ENCODE results near the gene MDM1. TPM values are rescaled to one million over a fixed set of nuclear protein-coding genes. Genes with fewer than 3 reads are reported as not detected.
A peak's percentile ranks its signal among the peaks of the same experiment; 100 is the strongest.

MDM1 gene
- total RNA-seq, 3 donors from 2014 or later (not counting 1 experiment from before 2014, with no cell fraction given), result 21.3 to 36.2 (median 26.5) TPM

DNA sequence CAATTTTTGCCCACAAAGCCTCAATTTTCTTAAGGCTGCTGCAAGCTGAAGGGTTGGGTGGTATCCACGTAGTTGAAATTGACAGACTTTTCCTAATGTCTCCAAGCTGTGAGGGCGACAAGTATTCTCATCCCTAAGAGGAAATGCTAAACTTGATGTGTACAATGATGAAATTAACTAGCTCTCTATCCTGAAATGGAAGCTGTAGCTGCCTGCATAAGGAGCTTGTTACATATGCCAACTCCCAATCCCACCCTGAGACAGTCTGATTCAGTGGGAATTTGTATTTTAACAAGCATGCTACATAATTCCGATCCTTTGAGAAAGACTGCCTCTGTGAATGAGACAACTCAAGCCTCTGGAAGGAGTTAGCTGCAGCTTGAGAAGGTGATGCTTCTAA lies 45.7 kb upstream of the MDM1 start:
- H3K4me1 Mint-ChIP-seq, result peaks cover 80 to 83% of the 10 kb centered on the region in 2 donors
- Histone ChIP-seq H3K27me3 (ENCODE audit: control insufficient read depth, insufficient read depth, low read length) (no peaks in the 10 kb centered on the region), H3K27ac (ENCODE audit: low read length) (no peak overlapping the region), H3K4me3 (ENCODE audit: low read length) (no peak overlapping the region), H3K4me1 (ENCODE audit: control insufficient read depth, insufficient read depth, low read length) (peaks cover 24% of the 10 kb centered on the region), H3K36me3 (ENCODE audit: control insufficient read depth, insufficient read depth, low read length) (no peaks in the 10 kb centered on the region), H3K9me3 (ENCODE audit: control insufficient read depth, insufficient read depth, low read length) (no peaks in the 10 kb centered on the region)
- WGBS (ENCODE audit: insufficient coverage), result 77% methylated on average over 3 of the region's 3 CpGs
- TF ChIP-seq, protein P1, sequence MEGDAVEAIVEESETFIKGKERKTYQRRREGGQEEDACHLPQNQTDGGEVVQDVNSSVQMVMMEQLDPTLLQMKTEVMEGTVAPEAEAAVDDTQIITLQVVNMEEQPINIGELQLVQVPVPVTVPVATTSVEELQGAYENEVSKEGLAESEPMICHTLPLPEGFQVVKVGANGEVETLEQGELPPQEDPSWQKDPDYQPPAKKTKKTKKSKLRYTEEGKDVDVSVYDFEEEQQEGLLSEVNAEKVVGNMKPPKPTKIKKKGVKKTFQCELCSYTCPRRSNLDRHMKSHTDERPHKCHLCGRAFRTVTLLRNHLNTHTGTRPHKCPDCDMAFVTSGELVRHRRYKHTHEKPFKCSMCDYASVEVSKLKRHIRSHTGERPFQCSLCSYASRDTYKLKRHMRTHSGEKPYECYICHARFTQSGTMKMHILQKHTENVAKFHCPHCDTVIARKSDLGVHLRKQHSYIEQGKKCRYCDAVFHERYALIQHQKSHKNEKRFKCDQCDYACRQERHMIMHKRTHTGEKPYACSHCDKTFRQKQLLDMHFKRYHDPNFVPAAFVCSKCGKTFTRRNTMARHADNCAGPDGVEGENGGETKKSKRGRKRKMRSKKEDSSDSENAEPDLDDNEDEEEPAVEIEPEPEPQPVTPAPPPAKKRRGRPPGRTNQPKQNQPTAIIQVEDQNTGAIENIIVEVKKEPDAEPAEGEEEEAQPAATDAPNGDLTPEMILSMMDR (IDR thresholded peaks at IDR 0.05), result no peak
- no peaks in the 10 kb centered on the region for H3K36me3 Mint-ChIP-seq
- H3K27ac Mint-ChIP-seq, result peak overlapping the region in 1 of 2 donors; percentile 25
- H3K4me3 Mint-ChIP-seq, result no peak overlapping the region
- no peaks in the 10 kb centered on the region for H3K9me3 Mint-ChIP-seq
- DNase-seq (no peak), ATAC-seq (no peak)
- intact Hi-C loops (cut with micrococcal nuclease), result no loop called here
- no peaks in the 10 kb centered on the region for H3K27me3 Mint-ChIP-seq (ENCODE audit: low read depth in 2 of 2)

DNA sequence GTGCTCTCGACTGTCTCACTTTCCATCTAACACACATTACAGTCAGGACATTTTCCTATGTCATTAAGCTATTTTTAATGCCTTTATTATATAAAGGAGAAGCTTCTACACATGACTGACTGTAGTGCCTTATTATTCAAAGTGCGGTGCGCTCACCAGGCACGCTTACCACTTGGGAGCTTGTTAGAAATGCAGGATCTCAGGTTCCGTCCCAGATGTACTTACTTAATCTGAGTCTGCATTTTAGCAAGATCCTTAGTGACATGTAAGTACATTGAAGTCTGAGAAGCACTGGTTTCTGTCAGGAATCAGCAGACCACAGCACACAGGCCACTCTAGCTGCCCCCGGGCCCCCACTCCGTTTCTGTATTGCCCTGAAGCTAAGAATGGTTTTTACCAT lies 44.7 kb upstream of the MDM1 start:
- Histone ChIP-seq H3K4me1 (ENCODE audit: control insufficient read depth, insufficient read depth, low read length) (peaks cover 25% of the 10 kb centered on the region), H3K27ac (ENCODE audit: low read length) (no peak overlapping the region), H3K27me3 (ENCODE audit: control insufficient read depth, insufficient read depth, low read length) (no peaks in the 10 kb centered on the region), H3K36me3 (ENCODE audit: control insufficient read depth, insufficient read depth, low read length) (no peaks in the 10 kb centered on the region), H3K4me3 (ENCODE audit: low read length) (no peak overlapping the region), H3K9me3 (ENCODE audit: control insufficient read depth, insufficient read depth, low read length) (no peaks in the 10 kb centered on the region)
- Mint-ChIP-seq H3K27me3 (ENCODE audit: low read depth in 2 of 2) (no peaks in the 10 kb centered on the region), H3K4me1 (peaks cover 79 to 82% of the 10 kb centered on the region in 2 donors), H3K27ac (no peak overlapping the region), H3K36me3 (no peaks in the 10 kb centered on the region), H3K4me3 (no peak overlapping the region), H3K9me3 (no peaks in the 10 kb centered on the region)
- 90% methylated on average over 6 of the region's 7 CpGs for WGBS (ENCODE audit: insufficient coverage)
- TF ChIP-seq, protein P1 (IDR thresholded peaks at IDR 0.05), result no peak
- DNase-seq (no peak), ATAC-seq (no peak)
- intact Hi-C loops (cut with micrococcal nuclease), result no loop called here

DNA sequence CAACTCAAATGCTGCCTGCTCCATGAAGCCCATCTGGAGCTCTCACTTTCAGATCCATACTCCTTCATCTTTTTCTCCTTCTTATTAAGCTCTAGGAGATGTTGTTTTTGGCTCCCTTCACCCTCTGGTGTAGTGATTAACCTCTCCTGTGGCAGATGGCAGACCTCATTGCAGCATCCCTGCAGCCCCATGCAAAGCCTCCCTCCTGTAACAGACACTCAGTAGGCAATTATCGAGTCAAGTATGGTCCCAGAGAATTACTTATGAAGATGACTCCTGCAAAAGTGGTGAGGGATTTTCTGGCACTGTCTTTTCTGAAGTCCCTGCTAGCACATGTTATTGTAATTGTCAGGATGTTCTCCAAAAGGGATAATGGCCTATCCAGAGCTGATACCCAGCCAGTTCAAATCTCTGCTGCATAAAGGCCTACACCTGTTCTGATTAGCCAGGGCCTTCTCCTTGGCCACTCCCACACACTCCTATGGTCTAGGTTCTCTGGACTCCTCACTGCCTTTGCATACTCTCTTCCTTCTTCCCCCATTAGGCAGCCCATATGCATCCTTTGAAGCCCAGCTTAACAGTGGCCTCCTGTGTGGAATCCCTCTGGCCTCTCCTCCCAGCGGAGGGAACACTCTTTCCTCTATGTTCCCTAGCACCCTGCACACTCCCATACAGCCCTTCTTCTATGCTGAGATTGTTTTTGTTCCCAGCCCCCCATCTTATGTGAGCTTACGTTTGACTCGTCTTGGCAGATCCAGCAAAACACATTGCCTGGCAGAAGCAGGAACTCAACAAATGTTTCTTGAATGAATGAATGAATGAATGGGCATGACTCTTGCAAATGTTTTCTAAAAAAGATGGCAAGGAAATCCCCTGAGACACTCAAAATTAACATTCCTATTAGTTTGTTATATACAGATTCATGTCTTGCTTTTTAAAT lies 43.9 kb upstream of the MDM1 start:
- intact Hi-C loops (cut with micrococcal nuclease), result no loop called here
- Mint-ChIP-seq H3K27me3 (ENCODE audit: low read depth in 2 of 2) (no peaks in the 10 kb centered on the region), H3K4me1 (peaks cover 79 to 82% of the 10 kb centered on the region in 2 donors), H3K4me3 (no peak overlapping the region), H3K9me3 (no peaks in the 10 kb centered on the region), H3K36me3 (no peaks in the 10 kb centered on the region), H3K27ac (peak overlapping the region in 1 of 2 donors; percentile 48)
- no peak overlapping the region for H3K4me3 ChIP-seq (ENCODE audit: low read length)
- peaks cover 16% of the 10 kb centered on the region for H3K4me1 ChIP-seq (ENCODE audit: control insufficient read depth, insufficient read depth, low read length)
- H3K9me3 ChIP-seq (ENCODE audit: control insufficient read depth, insufficient read depth, low read length), result no peaks in the 10 kb centered on the region
- no peaks in the 10 kb centered on the region for H3K36me3 ChIP-seq (ENCODE audit: control insufficient read depth, insufficient read depth, low read length)
- H3K27ac ChIP-seq (ENCODE audit: low read length), result no peak overlapping the region
- 96% methylated on average over 4 of the region's 4 CpGs for WGBS (ENCODE audit: insufficient coverage)
- TF ChIP-seq, protein P1 (IDR thresholded peaks at IDR 0.05), result no peak
- H3K27me3 ChIP-seq (ENCODE audit: control insufficient read depth, insufficient read depth, low read length), result no peaks in the 10 kb centered on the region
- ATAC-seq (no peak), DNase-seq (no peak)

Data from natural killer cell (primary cell).